ENCODE measurements around the gene CDH13.

CDH13 gene

DNA sequence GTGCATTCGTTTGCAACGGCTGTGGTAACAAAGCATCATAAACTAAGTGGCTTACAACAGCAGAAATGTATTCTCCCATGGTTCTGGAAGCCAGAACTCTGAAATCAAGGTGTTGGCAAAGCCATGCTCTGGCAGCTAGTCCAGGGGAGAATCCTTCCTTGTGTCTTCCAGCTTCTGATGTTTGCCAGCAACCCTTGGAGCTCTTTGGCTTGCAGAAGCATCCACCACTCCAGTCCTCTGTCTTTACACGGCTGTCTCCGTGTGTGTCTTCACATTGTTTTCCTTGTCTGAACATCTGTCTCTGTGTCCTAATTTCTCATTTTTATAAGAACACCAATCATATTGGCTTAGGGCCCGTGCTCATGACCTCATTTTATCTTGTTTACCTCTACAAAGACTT, 915.7 kb downstream of the CDH13 start:
- DNase-seq, result no peak

DNA sequence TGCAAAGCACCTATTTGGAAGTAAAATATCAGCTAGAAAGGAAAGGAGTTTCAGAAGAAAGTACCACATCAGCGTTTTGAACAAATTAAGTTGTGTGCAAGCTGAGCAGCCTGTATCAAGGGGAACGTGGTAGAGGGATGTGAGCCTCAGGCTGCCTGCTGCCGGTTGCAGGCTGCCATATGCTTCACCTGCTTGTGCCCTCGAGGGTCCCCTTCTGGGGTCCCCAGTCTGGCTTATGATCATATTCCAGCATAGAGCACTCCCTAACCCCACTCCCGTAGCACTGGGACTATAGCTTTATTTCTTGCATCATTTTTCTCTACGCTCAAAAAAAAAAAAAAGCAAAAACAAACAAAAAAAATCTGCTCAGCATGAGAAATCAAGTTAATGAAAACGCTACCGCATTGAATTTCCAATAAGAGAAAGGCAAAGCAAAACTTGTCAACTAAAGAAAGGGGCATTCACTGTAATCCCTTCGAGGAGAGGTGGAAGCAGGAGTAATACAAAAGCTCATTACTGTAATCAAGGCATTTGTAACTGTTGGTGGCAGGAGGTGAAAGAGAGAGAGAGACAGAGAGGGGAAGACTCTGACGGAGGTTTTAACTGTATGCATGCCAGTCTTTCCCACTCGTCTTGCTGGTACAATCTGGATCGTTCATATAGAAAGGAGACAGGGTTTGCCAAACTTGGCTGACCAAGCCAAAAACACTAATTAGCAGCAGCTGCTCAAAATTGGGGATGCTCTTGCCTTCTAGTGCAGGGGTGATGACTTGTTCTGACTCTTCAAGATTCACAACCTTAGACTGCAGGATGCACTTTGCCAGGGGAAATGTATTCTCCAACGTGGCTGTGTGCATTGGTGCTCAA, 922.8 kb downstream of the CDH13 start:
- DNase-seq, result no peak

DNA sequence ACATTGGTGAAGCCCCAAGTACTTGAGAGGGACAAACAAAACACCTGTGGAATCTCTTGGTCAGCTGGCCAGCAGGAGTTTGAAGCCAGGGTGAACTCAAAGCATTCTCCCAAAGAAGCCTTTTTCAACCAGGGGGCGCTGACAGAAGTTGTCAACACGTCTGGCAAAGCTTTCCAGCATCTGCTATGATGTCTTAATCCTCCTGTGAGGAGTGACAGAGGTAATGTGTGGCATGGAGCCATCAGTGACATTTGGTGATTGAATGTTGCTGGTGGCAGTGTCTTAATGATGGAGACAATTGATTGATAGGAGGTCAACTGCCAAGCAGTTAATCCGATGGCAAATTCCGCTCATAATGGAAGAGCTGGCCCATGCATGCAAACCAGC, 923.4 kb downstream of the CDH13 start:
- DNase-seq, result no peak

DNA sequence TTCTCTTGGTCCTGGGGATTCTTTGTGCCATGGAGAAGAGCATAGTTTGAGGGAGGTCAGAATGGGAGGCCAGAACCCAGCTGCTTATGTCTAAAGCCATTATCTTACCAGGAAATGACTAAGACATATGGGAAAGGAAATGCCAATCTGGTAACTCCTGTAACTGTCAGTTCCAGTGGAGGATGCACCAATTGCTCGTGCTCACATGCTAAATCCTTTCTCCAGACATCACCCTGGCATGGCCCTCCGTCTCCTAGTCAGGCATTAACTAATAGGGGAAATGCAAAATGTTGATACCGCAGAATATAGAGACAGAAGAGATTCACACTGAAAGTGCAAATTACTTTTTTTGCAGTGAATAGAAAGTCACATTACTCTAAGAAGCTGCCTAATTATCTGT, 925.5 kb downstream of the CDH13 start:
- DNase-seq, result no peak

DNA sequence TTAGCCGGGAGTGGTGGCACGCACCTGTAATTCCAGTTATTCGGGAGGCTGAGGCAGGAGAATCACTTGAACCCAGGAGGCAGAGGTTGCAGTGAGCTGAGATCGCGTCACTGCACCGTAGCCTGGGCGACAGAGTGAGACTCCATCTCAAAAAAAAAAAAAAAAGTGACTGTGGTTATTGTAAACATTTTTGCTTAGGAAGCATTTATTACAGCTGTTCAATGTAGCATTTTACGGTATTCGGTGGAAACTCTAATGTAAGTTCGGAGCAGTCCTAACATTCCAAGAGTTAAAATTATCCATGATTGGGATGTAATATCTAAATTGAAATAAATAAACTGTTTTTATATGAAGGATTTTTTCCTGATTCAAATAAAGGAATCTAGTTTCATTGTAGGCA, 926.2 kb downstream of the CDH13 start:
- no peak for DNase-seq

DNA sequence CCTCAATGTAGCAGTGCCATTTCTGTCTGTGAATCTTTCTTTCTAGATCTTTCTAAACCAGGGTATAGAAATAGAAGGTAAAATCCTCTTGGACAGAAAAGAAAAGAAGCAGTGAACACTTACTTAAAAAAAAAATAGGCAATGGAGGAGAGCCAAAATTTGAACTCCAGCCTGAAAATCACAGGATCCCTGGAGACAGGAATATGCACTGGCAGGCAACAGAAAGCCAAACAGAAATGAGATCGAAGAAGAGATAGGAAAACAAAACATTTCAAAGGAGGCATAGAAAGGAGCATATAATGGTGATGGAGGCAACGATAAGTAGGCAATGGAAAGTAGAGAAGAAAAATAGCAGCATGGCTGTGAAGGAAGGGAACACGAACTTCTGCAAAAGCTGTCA, 927.3 kb downstream of the CDH13 start:
- DNase-seq, result no peak

DNA sequence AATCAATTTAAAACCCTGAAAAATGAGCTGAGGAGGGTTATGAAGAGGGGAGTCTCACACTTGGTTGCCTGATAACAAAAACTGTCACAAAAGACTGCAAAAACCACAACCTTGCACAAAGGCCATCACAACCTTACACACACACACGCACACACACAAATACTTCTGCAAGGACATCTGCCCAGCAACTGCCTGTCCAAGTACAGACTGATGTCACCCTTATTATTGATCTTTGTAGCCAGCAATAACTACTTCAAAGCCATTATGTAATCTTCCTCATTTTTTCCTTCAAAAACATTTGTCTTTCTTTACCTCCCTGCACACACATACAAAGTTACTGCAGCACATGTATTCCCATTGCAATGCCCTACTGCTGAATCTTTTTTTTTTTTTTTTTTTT, 927.8 kb downstream of the CDH13 start:
- DNase-seq, result no peak

DNA sequence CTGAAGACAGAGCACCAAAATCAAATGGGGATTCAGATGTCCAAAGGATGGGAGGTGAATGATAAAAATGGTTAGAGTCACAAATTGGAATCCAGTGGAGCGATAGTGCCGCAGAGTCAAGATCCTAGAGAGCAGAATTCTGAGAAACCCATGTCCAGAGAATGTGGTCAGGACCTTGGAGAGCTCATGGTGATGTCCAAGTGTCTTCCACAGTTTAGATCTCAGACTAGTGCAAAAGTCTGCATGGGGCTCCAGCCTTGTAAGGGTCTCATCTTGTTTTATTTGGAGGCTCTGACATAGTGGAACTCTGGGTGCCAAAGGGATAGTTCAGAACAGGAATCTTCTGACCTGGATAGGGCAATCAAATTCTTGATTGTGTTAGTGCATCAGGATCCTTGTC, 935.1 kb downstream of the CDH13 start:
- DNase-seq, result no peak

DNA sequence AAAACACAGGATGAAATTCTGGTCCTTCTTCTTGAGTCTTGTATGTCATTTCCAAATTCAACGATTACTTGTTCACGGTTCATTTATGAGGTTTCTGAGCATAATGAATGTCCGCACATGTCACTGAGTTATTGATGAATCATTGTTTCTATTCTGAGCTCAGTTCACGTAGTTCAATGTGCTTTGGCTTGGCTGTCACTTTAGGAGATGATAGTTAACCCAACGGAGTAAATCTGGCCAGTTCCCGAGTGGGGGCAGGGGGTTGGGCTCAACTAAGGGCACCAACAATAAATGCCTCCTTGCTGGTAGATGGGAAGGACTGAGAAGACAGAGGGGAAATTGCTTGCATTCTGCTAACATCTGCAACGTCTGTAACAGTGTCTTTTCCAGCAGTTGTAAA, 941.6 kb downstream of the CDH13 start:
- DNase-seq, result no peak

DNA sequence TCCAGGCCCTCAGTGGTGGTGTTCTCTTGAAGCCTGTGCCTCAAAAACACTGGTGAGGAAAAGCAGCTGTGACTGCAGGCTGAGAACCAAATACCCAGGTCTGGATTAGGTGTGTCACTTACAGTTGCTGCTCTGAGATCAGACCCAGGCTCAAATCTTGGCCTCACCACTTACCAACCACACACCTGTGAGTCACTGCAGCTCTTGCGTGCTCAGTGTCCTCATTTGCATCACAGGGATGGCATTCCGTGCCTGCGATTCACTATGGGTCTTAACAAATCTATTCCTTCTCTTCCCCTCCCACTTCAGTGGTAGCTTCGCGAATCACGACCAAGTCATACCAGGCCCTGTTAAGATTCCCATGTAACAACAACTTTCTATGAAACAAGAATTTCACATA, 947.6 kb downstream of the CDH13 start:
- no peak for DNase-seq

DNA sequence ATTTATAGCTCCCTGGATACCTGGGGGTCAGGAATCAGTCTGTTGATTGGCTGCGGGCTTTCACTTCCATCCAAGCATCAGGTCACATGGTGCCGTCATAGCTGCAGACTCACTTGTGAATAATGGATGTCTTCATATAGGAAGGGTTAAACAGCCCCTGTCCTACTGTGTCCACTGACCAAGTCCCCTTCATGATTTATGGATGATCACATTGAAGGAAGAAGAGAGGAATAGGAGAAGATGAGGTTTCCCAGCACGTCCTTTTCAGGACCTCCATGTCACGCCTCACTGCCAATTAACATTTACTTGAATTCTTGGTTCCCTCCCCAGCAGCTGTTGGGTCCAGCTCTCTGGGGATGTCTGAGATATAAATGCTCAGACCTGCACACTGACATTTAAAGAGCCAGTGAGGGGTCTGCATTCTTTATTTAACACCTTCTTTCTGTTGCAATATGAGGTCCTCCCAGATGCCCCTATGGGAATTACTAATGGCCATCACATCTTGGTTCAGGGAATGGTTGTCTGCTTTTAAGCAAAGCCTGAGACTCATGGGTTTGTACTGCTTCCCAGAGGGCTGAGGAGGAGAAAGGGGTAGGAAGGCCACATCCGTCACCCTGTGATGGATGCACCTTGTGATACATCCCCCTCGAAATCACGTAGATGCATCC, 950.4 kb downstream of the CDH13 start:
- DNase-seq, result no peak

DNA sequence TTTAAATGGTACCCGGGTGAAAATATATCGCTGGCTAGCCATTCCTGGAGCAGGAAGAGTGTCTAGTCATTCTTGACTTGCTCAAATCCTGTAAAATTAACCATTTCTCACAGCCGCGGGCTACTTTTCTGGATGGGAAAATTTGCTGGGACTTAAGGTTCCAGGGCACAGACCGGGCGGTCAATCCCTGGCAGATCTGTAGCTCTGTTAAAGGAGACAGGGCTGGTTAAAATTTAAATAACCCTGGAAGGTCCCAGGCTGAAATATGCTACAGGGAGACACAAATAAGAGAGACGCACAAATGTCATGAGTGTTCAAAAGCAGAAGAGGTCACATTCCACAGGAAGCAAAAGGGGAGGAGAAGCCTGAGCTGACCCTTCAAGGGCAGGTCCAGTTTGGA, 951.4 kb downstream of the CDH13 start:
- no peak for DNase-seq

DNA sequence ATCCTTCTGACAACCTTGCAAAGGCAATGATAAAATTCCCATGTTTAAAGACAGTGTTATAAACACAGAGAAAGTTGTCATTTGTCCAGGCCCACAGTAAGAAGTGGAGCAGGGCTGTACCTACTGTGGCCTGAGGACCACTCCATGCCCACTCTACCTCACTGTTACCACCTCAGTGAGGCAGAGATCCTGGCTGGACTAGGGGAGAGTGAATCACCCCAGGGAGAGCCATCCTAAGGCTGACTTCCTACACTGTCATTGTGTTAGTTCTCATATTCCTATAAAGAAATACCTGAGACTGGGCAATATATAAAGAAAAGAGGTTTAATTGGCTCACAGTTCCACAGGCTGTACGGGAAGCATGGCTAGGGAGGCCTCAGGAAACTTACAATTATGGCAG, 952.3 kb downstream of the CDH13 start:
- DNase-seq, result no peak

DNA sequence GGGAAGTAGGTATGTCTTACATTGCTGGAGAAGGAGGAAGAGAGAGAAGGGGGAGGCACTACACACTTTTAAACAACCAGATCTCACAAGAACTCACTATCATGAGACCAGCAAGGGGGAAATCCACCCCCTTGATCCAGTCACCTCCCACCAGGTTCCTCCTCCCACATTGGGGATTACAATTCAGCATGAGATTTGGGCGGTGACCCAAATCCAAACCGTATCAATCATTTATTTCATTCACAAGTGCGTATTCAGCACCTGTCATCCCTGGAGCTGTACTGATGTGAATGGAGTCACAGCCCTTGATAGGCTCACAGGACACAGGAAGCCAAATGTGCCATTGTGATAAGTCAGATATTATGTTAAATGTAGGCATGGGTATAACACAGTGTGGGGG, 952.7 kb downstream of the CDH13 start:
- no peak for DNase-seq

DNA sequence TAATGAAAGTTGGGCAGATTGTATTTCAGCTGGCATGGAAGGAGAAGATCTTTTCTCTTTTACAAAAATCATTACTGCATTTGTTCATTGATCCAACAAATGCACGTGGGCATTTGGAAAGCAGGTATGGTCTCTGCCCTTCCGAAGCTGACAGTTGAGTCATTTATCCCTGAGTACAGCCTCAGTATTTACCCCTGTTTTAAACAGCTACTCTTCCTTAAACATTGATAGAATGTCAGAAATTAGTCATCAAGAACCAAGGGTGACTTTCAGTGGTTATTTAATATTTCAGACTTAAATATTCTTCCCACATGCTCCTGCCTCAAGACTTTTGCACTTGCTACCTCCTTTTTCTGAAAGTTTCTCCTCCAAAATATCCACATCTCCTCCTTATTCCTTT, 954.3 kb downstream of the CDH13 start:
- no peak for DNase-seq

DNA sequence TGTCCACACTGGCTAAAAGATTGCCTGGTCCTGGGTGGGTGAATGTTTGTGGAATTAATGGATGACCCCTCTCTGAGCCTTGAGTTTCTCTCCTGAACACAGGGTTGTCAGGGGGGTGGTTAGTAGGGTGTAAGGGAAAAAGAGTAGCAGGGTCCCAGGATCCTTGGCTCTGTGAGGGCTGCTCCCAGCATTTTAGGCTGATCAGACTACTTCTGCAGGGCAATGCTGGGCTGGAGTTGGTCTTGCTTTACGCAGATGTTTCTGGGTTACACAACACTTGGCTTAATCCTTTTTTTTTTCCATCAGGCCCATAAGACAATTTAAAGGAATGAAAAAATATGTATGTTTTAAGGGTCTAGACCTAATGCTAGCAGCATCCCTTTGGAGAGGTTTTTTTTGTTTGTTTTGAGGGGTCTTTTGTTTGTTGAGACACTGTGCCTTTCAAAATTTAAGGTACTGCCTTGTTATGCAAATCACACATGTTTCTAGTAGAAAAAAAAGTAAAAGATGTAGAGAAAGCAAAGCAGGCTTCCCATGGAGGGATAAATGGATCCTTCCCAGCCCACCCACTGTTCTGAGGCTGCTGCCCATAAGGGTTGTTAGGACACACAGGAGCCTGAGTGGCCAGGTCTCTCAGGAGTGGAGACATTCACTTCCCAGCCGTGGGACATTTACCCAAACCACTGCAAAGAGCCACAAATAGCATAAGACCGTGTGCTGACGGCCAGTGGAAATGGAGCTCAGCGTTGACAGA, 955.4 kb downstream of the CDH13 start:
- no peak for DNase-seq

DNA sequence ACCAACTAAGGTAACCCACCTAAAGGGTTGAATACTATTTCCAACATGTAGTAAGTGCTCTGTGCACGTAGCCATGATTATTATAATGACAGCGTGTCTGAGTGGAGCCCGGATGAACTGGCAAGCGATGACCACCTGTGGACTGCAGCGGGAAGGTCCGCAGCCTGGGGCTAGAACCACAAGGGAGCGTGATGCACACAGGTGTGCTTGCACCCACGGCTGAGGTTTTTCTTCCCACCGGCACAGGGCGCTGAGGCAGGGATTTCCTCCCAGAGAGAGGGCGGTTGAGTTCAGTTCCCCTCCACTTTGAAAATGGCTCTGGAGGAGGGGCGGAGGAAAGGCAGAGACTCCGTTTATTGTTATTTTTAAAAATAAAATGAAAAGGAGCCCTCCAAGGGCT, 959.3 kb downstream of the CDH13 start:
- DNase-seq, result no peak

DNA sequence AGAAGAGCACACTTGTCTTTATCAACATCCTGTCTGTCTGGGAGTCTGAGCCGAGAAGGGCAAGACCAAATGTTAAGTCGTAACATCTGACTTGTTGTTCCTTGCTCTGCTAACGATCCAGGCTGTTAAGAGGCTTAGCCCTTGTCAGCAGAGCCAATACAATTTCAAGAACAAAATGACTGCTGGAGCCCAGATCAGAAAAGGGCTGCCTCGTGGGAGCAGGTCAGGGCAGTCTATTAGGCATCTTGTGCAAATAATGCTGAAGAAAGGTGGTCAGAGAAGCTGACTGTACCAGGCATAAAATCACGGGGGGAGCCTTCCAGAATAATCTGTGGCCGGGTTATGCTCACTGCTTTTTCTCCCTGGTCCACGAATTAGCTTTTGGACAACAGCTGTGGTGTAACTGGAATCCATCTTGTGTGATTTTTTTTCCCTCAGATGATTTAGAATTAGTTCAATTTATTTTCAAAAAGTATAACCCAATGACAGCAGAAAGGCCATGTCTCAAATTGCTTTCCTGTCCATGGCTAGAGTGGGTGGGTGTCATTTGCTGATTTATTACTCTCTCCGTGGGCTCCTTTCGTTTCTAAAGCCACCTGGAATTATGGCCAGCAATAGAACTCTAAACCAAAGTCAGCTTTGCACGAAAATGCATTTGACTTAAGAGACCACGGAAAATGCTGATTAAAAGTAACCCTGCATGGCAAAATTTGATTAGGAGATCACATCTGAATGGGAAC, 959.9 kb downstream of the CDH13 start:
- DNase-seq, result no peak

DNA sequence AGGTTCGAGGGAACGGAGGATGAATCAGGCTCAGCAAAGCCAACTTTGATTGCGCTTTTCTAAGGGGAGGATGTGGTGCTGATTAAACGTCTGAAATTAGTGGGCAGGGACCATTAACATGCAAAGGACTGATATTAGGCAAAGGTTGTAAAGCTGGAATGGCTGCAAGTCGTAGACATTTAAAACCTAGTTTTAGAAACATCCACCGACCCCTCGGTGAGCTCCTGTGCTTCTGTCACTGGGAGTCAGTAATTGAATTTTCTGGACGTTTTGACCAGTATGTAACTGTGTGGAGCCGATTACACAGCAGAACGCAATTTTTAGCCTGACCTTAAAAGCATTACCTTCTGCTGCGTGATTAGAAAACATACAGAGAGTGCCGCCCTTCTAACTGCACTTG, 960.4 kb downstream of the CDH13 start:
- DNase-seq, result no peak

DNA sequence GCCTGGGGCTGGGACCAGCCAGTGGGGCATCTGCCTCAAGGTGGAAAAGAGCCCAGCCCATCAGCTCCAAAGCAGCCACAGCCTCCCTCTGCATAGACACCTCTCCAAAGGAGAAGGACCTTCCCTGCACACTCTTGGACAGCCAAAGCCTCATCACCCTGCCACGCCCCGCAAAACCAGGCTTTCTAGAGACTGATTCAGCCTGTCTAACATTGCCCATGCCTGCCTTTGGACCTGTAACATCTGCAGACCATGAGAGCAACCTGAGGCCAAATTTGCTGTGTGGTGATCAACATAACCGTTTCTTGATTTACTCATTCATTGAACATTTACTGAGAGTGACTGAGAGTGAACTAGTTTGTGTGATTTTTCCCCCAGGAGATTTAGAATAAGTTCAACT, 961.3 kb downstream of the CDH13 start:
- no peak for DNase-seq

DNA sequence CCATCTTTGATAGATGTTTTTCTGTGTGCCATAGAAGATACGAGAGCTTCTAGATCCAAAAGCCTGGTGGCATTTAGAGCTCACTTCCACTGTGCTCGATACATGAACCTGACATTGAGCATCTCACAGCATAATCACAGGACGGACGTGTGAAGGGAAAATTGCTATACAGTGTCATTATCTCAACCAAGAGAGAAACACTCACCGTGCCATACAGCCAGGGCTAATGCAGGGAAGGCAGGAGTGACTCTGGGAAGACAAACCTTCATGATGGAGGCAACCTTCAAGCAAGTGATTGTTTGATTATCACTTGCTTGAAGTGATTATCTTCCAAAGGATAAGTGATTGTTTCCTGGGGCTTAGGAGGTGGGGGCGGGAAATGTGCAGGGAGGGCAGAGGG, 962.8 kb downstream of the CDH13 start:
- no peak for DNase-seq

DNA sequence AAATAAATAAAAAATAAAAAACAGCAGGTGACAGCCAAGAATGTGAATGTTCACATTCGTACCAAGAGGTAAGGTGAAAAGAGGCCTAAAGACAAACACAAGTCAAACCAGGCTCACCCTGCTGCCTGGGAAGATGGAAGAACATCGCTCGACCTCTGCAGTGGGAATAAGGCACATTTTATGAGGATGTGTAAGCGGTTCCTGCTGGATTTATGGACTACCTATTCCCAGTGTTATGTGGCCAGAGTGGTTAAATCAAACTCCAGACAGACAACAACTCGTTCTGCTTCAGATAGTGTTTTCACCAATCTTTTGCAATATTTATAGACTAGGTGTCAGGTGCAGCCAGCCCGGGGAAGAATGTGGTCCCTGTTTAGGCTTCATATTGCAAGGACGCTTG, 966.0 kb downstream of the CDH13 start:
- no peak for DNase-seq

DNA sequence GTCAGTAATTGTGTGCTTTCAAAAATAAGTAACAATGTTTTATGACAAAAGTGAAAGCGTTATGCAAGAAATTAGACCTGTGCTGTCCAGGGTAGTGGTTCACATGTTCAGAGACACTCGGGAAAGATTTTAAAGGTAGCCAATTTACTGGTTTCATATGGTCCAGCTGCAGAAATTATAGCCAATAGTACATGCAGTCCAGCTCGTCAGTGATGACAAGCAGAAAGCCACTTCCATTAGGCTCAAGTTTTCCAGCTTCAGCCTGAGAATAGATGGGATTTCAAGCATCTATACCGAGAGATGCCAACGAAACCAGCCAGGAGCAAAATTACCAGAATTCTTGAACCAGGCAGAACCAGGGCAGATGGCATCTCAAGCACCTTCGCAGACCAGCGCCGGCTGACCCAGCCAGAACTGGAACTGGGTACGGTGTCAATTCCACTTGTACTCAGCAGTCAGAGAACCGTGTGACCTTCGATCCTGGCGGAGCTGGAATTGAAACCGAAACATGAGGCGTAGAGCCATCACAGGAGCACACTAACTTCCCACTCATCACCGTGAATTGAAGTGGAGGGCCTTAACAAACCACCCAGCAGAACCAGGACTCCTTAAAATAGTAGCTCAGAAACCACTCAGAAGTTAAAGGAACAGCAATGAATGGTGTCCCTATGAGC, 973.2 kb downstream of the CDH13 start:
- no peak for DNase-seq

Measured in DMS 273 treated with DMSO at 0.1 percent for 48 hours (cell line).